ENCODE results near the gene P2RY14. TPM values are rescaled to one million over a fixed set of nuclear protein-coding genes. Genes with fewer than 3 reads are reported as not detected.

The P2RY14 gene
- total and polyA plus RNA-seq, 2 donors (not counting 1 experiment from before 2014, with no cell fraction given) = 0.26 TPM; not detected in 1

- H3K27me3 ChIP-seq (ENCODE audit: control insufficient read depth, insufficient read depth, low read length) = no peaks in the 10 kb centered on the region
- H3K79me2 ChIP-seq (ENCODE audit: control insufficient read depth, insufficient read depth, low read length) = no peaks in the 10 kb centered on the region
- no peak for TF ChIP-seq CTCF (conservative IDR thresholded peaks at IDR 0.05 in 1 of 2, IDR thresholded peaks at IDR 0.05 in 1 of 2; ENCODE audit: low read depth in 1 of 2, low read length in 2 of 2)
- no peak for TF ChIP-seq EZH2 (IDR thresholded peaks at IDR 0.05; ENCODE audit: low read length, missing control alignments)
- no peaks in the 10 kb centered on the region for H3K36me3 ChIP-seq (ENCODE audit: control insufficient read depth, insufficient read depth, low read length)
- DNase-seq (ENCODE audit: low read depth in 2 of 2) = no peak
- H4K20me1 ChIP-seq (ENCODE audit: control insufficient read depth, extremely low read depth, insufficient read depth, low read length) = no peaks in the 10 kb centered on the region
- H3K9me3 ChIP-seq (ENCODE audit: control insufficient read depth, insufficient read depth, low read depth, low read length) = no peaks in the 10 kb centered on the region
- no peak overlapping the region for H3K9ac ChIP-seq (ENCODE audit: insufficient read depth, low read length)
- H2AFZ ChIP-seq (ENCODE audit: low read length) = no peak overlapping the region
- H3K4me2 ChIP-seq (ENCODE audit: extremely low read depth, insufficient read depth, low read length) = no peak overlapping the region
- no peak overlapping the region for H3K4me3 ChIP-seq (replicated peaks in 1 of 4; ENCODE audit: control extremely low read depth in 1 of 4, insufficient read depth in 1 of 4, low read depth in 3 of 4, low read length in 4 of 4)
- no peaks in the 10 kb centered on the region for H3K4me1 ChIP-seq (ENCODE audit: control insufficient read depth, extremely low read depth, insufficient read depth, low read length)
- no peak overlapping the region for H3K27ac ChIP-seq (ENCODE audit: insufficient read depth, low read length)
These were observed 108.9 kb downstream of the P2RY14 start for GRCh38 chr3:151169262-151169947.

GRCh38 chr3:151168269-151169094 is 109.9 kb downstream of the P2RY14 start:
- H3K36me3 ChIP-seq (ENCODE audit: control insufficient read depth, insufficient read depth, low read length) = no peaks in the 10 kb centered on the region
- DNase-seq (ENCODE audit: low read depth in 2 of 2) = peak; percentile 43 to 63
- no peak overlapping the region for H3K4me2 ChIP-seq (ENCODE audit: extremely low read depth, insufficient read depth, low read length)
- no peaks in the 10 kb centered on the region for H3K79me2 ChIP-seq (ENCODE audit: control insufficient read depth, insufficient read depth, low read length)
- H3K9me3 ChIP-seq (ENCODE audit: control insufficient read depth, insufficient read depth, low read depth, low read length) = no peaks in the 10 kb centered on the region
- H2AFZ ChIP-seq (ENCODE audit: low read length) = no peak overlapping the region
- H3K4me1 ChIP-seq (ENCODE audit: control insufficient read depth, extremely low read depth, insufficient read depth, low read length) = no peaks in the 10 kb centered on the region
- TF ChIP-seq CTCF (conservative IDR thresholded peaks at IDR 0.05 in 1 of 2, IDR thresholded peaks at IDR 0.05 in 1 of 2; ENCODE audit: low read depth in 1 of 2, low read length in 2 of 2) (peak; percentile 78 to 82), EZH2 (IDR thresholded peaks at IDR 0.05; ENCODE audit: low read length, missing control alignments) (no peak)
- no peak overlapping the region for H3K27ac ChIP-seq (ENCODE audit: insufficient read depth, low read length)
- no peaks in the 10 kb centered on the region for H4K20me1 ChIP-seq (ENCODE audit: control insufficient read depth, extremely low read depth, insufficient read depth, low read length)
- H3K9ac ChIP-seq (ENCODE audit: insufficient read depth, low read length) = no peak overlapping the region
- no peaks in the 10 kb centered on the region for H3K27me3 ChIP-seq (ENCODE audit: control insufficient read depth, insufficient read depth, low read length)
- H3K4me3 ChIP-seq (replicated peaks in 1 of 4; ENCODE audit: control extremely low read depth in 1 of 4, insufficient read depth in 1 of 4, low read depth in 3 of 4, low read length in 4 of 4) = no peak overlapping the region

- Histone ChIP-seq H4K20me1 (ENCODE audit: control insufficient read depth, extremely low read depth, insufficient read depth, low read length) (no peaks in the 10 kb centered on the region), H3K9me3 (ENCODE audit: control insufficient read depth, insufficient read depth, low read depth, low read length) (no peaks in the 10 kb centered on the region), H3K27ac (ENCODE audit: insufficient read depth, low read length) (no peak overlapping the region), H3K4me1 (ENCODE audit: control insufficient read depth, extremely low read depth, insufficient read depth, low read length) (no peaks in the 10 kb centered on the region), H3K4me2 (ENCODE audit: extremely low read depth, insufficient read depth, low read length) (no peak overlapping the region), H3K4me3 (replicated peaks in 1 of 4; ENCODE audit: control extremely low read depth in 1 of 4, insufficient read depth in 1 of 4, low read depth in 3 of 4, low read length in 4 of 4) (no peak overlapping the region), H3K27me3 (ENCODE audit: control insufficient read depth, insufficient read depth, low read length) (no peaks in the 10 kb centered on the region), H2AFZ (ENCODE audit: low read length) (no peak overlapping the region), H3K36me3 (ENCODE audit: control insufficient read depth, insufficient read depth, low read length) (no peaks in the 10 kb centered on the region), H3K79me2 (ENCODE audit: control insufficient read depth, insufficient read depth, low read length) (no peaks in the 10 kb centered on the region), H3K9ac (ENCODE audit: insufficient read depth, low read length) (no peak overlapping the region)
- DNase-seq (ENCODE audit: low read depth in 2 of 2) = peak in 1 of 2 donors; percentile 5
- TF ChIP-seq CTCF (conservative IDR thresholded peaks at IDR 0.05 in 1 of 2, IDR thresholded peaks at IDR 0.05 in 1 of 2; ENCODE audit: low read depth in 1 of 2, low read length in 2 of 2) = peak in 1 of 2 donors; percentile 9
- no peak for TF ChIP-seq EZH2 (IDR thresholded peaks at IDR 0.05; ENCODE audit: low read length, missing control alignments)
These were observed 112.2 kb downstream of the P2RY14 start for GRCh38 chr3:151166161-151166560.

Measured in fibroblast of lung (primary cell).